ENCODE measurements around the gene CPNE4.
A peak's percentile ranks its signal among the peaks of the same experiment; 100 is the strongest.

CPNE4 gene

DNA sequence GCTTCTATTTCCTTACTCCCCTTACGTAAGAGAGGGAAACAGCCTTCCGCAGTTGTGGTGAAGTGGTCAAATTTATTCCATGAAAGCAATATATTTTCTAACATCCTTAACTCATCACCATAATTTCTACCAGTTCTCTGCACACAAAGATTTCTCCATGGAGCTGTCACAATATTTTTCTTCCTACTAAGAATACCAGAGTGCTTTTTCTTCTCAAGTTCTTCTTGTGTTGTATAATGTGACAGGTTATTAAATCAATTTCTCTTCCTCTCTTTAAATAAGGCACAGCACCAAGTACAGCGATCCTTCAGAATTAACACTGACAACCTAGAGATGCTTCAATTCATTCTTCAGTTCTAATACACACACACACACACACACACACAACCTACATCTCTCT, 153.0 kb downstream of the CPNE4 start:
- no peak for DNase-seq (ENCODE audit: low read depth)

- no peak for DNase-seq (ENCODE audit: low read depth)
Measured at GRCh38 chr3:131880948-131881347, 153.9 kb downstream of the CPNE4 start.

DNA sequence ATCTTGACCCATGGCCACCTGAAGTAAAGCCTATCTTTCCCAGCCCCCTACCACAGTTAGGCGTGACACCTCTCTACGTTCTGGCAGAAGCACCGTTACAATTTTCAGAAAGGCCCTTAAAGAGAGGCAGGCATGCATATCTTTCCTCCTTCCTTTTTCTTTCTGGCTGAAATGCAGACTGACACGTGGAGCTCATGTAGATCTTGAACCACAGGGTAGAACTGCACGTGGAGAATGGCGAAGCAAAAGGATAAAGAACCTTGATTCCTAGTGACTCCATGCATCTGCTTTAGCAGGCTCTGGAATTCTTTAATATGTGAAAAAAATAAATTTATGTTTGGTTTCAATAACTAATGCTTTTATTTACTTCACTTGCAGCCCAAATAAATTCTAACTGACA, 166.6 kb downstream of the CPNE4 start:
- DNase-seq (ENCODE audit: low read depth), result no peak

- DNase-seq (ENCODE audit: low read depth), result no peak
Measured at GRCh38 chr3:131856171-131856570, 178.6 kb downstream of the CPNE4 start.

GRCh38 chr3:131850223-131850622, 184.6 kb downstream of the CPNE4 start:
- DNase-seq (ENCODE audit: low read depth), result no peak

DNA sequence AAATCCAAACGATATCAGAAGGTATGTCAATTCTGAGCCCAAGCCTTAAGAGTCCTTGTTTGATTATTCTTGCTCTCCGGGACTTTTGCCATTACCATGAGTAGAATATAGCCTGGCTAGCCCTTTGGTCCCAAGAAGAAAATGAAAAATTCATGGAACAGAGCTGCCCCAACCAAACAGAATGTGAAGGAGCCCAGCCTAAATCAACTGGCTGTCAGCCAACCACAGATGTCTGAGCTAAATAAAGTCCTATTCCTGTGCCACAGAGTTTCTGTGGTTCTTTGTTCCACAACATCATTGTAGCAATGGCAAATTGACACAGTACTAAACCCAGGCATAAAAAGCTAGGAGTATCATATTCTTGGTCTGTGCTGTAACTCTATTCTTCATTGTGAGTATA, 185.2 kb downstream of the CPNE4 start:
- no peak for DNase-seq (ENCODE audit: low read depth)

DNA sequence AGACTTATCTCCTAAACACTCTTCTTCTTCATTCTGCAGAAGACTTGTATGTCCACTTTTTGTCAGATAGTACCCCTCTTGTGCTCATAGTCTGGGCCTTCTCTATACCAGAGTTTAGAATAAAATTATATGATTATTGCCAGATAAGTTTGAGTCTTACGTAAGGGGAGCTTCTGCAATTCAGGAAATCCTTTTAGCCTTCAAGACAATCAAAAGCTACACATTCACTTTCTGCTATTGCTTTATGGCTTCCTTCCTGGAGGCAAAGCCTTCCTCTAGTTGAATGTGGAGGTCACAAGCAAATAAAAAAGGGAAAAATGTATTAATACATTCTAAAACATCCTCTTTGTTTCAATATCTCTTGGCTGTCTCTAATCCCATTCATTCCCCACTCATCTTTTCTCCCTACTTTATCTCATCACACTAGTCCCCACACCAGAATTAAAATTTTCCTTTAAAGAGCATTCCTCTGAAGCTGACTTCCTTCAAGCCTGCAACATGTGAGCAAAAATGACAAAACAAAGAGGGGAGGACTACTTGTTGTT, 186.8 kb downstream of the CPNE4 start:
- no peak for DNase-seq (ENCODE audit: low read depth)

DNA sequence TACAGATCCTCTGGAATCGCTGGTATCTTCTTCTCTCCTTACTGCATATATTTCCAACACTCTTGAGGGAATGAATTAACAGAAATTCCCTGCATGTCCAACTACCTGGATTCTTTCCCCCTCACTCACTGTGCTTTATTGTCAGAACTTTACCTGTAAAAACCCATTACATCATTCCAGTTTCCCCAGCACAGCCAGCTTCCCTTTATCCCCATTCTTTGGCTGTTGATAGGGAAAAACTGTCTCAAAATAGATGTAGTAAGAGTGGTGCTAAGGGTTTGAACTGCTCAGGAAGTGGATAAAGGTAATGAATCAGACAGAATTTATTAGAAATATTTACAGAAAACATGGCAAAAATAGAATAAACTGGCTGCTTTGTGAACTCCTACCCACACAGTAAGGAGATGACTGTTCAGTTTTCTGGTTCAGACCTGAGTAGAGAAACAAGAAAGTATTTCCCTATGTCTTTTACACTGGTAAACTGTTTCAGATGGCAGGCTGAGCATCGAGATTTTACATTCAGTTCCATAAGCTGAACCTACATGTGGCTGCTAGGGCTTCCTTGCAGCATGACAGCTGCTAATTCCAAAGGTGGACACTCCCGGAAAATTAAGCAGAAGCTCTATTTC, 188.4 kb downstream of the CPNE4 start:
- no peak for DNase-seq (ENCODE audit: low read depth)

- DNase-seq (ENCODE audit: low read depth), result no peak
Measured at GRCh38 chr3:131843174-131843573, 191.6 kb downstream of the CPNE4 start.

DNA sequence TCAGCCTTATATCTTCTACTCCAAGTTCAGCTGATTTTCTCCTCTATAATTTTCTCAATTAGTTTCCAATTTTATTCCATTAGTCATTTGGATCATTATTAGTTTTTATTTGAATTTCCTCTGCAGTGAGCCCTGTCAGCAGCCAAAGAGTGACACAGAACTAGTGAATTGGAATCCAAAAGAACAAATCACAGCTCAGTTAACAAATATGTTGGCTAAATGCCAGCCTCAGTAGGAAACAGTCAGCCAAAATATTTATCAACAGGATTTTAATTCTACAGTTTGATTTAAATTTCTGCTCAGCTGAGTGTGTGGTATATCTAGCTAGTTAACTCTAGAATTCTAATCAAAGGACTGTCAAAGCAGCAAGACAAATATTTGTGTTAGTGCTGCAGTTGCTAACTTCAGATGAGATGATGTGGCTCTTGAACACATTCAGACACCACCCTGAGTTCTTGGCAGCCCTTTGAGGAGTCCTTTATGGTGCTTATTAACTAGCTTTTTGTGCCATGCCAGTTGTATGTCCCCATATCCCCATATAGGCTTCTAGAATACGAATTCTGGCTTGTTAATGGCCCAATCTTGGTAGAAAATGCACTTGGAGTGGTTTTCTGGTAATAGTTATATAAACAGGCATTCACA, 194.5 kb downstream of the CPNE4 start:
- DNase-seq (ENCODE audit: low read depth), result no peak

GRCh38 chr3:131835906-131836305, 198.9 kb downstream of the CPNE4 start:
- DNase-seq (ENCODE audit: low read depth), result no peak

- DNase-seq (ENCODE audit: low read depth), result no peak
Measured at GRCh38 chr3:131831608-131832007, 203.2 kb downstream of the CPNE4 start.

- no peak for DNase-seq (ENCODE audit: low read depth)
Measured at GRCh38 chr3:131821191-131821762, 213.5 kb downstream of the CPNE4 start.

- no peak for DNase-seq (ENCODE audit: low read depth)
Measured at GRCh38 chr3:131819381-131820055, 215.3 kb downstream of the CPNE4 start.

DNA sequence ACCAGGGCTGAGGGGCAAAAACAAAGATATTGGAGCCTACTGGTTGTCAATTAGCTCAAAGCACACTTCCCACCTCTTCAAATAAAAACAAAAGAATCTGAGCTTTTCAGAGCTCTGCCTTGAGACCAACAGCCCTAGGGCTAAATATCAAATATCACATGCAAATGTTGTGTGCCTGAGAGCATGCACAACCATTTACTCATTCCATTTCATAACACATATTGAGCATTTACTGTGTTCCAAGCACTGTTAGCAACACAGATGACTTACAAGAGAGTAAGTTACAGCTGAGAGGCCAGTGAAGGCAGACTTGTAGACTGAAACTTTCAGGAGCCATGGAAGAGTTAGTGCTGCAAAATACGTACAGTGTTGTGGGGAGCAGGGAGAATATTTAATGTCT, 222.4 kb downstream of the CPNE4 start:
- peak; percentile 9 for DNase-seq (ENCODE audit: low read depth)

DNA sequence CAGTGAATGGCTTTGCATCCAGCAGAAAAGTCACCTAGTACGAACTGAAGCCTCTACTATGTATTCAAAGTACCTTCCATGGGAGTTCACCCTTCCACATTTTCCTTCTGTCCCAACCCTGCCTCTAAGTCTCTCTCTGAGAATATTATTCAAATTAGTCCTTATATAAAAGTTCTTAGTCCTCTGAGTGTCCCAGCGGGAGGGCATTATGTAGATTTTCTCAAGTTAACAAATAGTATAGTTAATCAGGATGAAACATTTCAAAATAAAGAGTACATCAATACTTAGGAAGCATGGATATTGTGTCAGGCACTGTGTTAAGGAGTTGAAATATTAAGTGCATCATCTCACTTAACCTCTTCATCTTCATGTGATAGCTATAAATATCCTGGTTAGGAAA, 223.3 kb downstream of the CPNE4 start:
- DNase-seq (ENCODE audit: low read depth), result no peak

DNA sequence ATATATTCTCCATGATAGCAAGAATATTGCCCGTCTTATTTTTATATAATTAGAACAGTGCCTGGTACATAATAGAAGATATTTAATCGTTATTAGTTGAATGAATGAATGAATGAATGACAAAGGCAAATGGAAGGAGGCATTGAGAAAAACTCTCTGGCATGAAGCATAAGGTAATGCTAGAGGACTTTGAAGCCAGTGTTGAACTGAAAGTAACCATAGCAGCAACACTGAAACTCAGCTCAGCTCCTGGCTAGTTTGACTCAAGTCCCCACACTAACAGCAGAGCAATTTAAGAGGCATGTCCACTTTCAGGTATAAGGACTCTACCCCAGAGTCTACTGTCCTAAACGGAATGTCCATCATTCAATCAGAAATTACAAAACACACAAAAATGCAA, 227.0 kb downstream of the CPNE4 start:
- DNase-seq (ENCODE audit: low read depth), result no peak

DNA sequence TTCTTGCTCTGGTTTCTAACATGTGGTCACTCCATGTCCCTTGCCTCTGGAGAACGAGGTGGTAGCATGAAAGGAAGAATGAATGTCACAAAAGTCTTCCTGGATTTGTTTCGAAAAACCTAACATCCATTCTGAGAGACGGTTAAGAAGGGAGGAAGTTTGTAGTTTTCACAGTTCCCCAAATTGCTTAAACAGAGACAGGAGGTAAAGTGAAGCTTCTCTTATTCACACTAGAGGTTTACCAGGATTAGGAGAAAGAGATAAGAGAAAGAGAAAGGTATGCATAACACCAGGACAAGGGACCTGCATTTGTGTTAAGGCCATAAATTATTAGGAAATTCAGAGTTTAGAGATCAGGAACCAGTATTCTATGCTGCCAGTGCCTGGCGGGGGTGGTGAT, 228.1 kb downstream of the CPNE4 start:
- no peak for DNase-seq (ENCODE audit: low read depth)

DNA sequence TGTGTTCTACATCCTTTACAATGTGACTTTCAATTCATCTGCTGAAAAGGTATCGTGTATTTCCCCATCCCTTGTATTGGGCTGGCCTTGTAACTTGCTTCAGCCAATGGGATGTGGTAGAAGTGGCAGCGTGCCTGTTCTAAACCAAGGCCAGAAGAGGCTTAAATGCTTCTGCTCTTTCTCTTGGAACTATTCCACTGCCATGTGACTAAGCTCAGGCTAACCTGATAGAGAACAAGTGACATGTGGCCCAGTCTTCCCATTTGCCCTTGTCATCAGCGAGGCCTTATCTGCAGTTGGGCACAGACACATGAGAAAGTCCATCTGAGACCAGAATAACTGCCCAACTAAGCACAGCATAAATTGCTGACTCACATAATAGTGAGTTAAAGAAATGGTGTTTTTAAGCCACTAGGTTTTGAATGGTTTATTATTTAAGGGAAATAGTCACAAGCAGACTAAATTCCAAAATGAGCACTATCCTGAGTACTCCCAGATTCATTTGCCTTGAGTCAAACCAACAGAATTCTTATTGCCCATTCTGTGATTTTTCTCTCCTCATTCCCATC, 230.2 kb downstream of the CPNE4 start:
- no peak for DNase-seq (ENCODE audit: low read depth)

DNA sequence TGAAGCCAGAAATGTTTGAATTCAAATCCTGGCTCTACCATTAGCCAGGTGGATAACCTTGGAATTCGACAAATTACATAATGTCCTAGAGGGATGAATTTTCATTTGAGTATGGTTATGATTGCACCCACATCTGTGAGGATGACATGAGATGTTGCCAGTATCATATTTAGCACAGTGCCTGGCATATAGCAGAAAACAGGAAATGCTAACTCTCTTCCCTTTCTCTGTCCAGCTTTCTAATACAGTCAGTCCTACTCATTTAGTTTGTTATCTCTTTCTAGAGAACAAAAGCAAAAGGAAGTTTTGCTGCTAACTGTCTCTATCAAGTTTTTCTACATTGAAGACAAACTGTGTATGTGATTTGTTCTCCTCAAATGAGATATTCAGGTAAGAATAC, 231.7 kb downstream of the CPNE4 start:
- no peak for DNase-seq (ENCODE audit: low read depth)

DNA sequence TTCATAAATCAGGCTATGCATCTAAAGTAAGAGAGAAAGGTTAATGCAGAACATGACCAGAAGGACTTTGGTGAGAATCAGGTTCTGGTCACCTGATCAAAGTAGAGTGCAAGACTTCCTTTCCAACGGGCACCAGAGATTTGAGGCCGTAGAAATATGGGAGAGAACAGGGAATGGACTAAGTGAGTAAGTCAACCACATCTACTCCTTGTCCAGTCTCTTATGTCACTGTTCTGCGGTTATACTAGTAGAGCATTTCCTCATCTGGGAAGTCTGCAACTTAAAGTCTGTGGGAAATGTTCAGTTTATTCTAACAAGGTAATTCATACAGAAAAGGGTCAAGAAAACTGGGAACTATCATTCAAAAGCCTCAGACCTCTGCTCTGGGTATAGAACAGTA, 232.8 kb downstream of the CPNE4 start:
- DNase-seq (ENCODE audit: low read depth), result no peak

- DNase-seq (ENCODE audit: low read depth), result no peak
Measured at GRCh38 chr3:131801566-131801965, 233.2 kb downstream of the CPNE4 start.

DNA sequence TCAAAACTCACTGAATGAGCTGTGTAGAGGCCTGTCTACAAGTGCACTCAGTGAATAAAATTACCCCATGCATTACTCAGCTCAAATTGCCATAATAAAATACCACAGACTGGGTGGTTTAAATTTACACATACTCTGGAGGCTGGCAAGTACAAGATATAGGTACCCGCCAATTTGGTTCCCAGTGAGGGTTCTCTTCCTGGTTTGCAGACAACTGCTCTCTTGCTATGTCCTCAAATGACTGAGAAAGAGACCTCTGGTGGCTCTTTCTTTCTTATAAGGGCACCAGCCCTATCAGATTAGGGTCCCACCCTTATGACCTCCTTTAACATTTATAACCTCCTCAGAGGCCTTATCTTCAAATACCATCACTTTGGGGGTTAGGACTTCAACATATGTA, 237.0 kb downstream of the CPNE4 start:
- no peak for DNase-seq (ENCODE audit: low read depth)

Data from fibroblast of gingiva (primary cell).